GM23248 (cell line): Measurements from ENCODE around the gene UBR3.

Experiments used
- EZH2 ChIP-seq: fragments of 200-600 bp; sonication (generic); IDR thresholded peaks from 2 replicates; pipeline ENCODE4 v1.6.1; 2018; ENCODE audit warnings: antibody characterized with exemption, mild to moderate bottlenecking; ENCODE audit not compliant: insufficient read depth, poor library complexity, severe bottlenecking
- EZH2phosphoT487 ChIP-seq: fragments of 200-600 bp; sonication (generic); IDR thresholded peaks from 2 replicates; pipeline ENCODE4 v1.6.1; 2018; ENCODE audit warnings: antibody characterized with exemption, moderate library complexity, mild to moderate bottlenecking, low read depth; ENCODE audit not compliant: insufficient read depth

DNA sequence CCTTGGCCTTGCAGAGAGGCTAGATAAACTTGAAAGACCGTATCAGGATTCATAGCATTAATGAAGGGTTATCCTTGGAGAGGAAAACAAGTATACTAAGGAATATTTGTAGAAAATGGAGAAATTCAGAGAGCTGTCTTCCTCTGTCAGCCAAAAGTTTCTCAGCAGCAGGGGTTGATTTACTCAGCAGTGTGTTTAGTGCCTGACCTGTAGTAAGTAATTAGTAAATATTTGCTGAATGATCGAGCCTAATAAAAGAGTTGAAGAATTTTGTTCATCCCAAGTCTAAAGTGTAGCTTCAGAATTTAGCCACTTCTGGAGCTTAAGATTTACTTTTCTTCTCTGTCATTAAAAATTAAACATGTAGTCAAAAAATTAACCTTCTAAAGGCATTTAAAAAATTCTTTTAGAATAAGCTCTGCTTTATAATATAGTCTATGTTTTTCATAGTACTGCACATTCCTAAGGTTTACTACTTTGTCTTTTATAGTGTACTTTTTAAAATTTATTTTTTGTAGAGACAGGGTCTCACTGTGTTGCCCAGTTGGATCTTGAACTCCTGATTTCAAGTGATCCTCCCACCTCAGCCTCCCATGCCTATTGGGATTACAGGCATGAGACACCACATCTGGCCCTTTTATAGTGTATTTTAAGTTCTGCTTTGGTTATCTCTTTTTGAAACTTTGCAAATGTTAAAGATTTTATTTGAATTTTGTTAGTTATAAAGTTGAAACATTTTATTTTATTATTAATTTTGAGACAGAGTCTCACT lies 212.3 kb downstream of the UBR3 start:
- no peak for TF ChIP-seq EZH2
- TF ChIP-seq EZH2phosphoT487 = no peak
